Inflammatory macrophage (primary cell): ENCODE measurements around the gene TMPRSS13.
"Not testable (repeated sequence)": the region's sequence is repeated elsewhere in the genome, so short reads cannot be mapped to it uniquely, and the experiment has no call there.

Source experiments
- DNase-seq, 2 donors: peaks; one replicate each; pipeline ENCODE4 v3.0.0-alpha.2; 2020 to 2022

Gene TMPRSS13

DNA sequence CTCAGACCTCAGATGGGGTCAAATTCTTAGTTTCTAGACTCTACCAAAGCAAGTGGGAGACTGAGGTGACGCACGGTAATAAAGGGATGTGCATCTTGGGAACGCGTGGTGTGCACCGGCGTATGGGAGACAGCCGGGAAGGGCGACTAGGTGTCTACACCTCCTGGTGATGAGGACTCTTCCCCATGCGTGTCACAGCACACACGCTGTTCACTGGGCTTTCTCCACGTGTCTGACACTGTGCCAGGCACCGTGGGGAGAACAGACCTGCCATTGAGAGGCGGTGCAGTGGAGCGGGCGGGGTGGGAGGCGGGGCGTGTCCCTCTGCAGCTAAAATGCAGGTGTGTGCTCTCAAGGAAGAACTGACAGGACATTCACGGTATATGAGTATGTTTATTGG is 58.0 kb downstream of the TMPRSS13 start:
- DNase-seq, result no peak

DNA sequence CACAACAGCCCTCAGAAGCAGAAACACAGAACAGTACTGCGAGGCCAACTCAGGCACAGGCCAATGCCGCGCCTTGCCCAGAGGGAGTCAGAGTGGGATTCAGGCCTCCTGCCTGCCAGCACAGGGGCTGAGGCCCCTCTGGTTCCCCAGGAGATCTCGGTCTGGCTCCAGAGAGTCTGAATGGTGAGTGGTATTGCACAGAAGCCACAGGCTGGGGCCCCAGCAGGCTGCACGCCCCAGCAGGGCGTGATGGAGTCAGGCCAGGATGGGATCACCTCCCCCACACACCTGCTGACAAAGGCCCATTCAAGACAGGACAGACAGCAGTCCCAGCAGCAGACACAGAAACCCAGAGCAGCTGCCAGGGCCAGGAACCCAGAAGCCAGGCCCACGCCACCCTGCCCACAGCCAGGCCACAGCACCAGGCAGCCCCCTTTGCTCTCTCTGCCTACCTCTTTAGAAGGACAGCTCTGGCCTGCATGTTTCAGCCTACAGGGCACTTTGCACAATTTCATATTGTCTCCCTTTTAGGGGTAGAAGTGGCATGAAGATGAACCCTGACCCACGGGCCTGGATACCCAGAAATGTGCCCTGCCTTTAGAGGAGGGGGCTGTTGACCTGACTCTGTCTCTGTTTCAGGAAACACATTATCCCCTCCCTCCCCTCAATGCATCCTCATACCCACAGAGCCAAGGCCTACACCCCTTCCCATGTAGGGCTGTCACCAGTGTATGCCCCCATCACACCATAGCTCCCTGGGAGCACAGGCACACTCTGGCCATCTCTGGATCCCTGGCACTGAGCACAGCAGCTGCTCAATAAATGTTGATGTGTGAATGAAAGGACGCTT is 58.9 kb downstream of the TMPRSS13 start:
- no peak for DNase-seq

GRCh38 chr11:117869604-117870003 is 59.6 kb downstream of the TMPRSS13 start:
- no peak for DNase-seq

DNA sequence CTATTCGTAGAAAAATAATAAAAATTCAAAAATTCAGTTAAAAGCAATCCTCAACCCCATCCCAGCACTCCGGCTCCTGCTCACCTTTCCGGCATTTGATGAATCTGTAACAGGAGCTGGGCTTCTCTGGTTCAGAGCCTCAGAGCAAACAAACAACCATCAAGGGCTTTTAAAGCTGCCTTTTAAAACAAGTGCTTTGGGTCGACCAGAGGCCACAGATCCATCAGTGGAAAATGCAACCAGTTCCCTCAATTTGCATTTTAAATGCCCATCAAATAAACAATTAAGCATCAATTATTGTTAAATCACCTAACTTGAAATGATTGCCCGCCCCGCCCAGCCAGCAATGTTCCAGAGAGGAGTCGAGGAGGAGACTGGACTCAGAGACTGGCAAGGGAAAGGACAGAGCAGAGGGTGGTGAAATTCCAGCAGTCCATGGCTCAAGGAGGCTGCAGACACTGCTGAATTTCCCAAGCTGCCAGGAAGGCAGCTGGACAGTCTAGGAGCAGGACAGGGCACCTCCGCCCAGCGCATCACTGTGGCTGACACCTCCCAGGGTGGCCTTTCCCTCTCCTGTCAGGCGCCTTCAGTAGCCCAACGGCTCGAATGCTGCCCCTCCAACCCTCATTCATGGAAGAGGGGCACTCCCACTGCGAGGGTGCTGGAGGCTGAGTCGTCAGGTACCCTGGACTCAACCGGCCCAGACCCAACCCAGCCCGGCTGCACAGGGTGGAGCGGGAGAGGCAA is 60.2 kb downstream of the TMPRSS13 start:
- DNase-seq, result no peak

DNA sequence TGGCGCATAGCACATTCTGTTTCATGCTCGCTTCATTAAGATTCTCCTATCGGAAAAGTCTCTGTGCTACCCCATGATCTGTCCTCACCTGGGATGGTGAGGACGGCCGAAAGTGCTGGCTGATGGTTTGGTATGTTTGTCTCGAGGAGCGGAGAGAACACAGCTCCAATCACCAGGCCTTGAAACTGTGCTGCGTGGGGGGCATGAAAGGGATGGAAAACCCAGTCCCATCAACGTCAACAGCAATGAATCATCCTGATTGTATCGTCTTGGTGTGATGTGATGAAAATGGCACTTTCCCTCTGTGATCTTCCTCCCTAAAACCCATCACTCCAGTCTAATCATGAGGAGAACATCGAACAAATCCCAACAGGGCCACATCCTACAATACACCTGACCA is 61.1 kb downstream of the TMPRSS13 start:
- no peak for DNase-seq

GRCh38 chr11:117866526-117866925 is 62.7 kb downstream of the TMPRSS13 start:
- no peak for DNase-seq

GRCh38 chr11:117865546-117865945 is 63.7 kb downstream of the TMPRSS13 start:
- not testable (repeated sequence) for DNase-seq

GRCh38 chr11:117863383-117863782 is 65.8 kb downstream of the TMPRSS13 start:
- DNase-seq, result no peak

- DNase-seq, result no peak
These were observed 66.4 kb downstream of the TMPRSS13 start for GRCh38 chr11:117862753-117863152.

DNA sequence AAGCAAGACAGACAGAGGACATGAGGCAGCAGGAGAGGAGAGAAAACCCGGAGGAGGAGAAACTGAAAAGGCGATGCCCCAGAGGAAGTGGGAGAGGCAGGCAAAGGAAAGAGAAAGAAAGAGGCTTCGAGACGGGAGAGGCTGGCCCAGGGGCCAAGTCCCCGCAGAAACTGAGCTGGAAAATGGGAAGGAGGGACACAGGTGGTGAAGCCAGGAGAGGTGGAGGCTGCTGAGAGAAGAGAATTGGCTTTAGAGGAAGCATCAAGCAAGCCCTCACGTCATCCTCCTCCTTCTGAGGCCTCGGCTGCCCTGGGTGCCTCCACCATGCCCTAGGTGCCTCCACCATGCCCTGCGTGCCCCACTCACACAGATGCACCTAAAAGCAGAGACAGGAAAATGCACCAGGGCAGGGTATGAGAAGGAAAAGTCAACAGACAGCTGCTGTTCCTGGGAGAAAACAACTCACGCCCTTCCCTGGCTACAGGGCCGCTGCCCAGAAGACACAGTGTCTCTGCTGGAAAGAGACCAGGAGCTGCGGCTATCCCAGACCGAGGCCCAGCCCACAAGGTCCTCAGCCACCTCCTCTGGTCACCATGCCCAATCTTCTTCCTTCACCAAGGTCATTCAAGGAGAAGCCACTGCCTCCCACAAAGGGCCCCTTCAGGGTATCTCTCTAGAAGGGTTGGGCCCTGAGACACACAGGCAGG is 67.0 kb downstream of the TMPRSS13 start:
- no peak for DNase-seq

- no peak for DNase-seq
These were observed 67.8 kb downstream of the TMPRSS13 start for GRCh38 chr11:117861151-117862018.

DNA sequence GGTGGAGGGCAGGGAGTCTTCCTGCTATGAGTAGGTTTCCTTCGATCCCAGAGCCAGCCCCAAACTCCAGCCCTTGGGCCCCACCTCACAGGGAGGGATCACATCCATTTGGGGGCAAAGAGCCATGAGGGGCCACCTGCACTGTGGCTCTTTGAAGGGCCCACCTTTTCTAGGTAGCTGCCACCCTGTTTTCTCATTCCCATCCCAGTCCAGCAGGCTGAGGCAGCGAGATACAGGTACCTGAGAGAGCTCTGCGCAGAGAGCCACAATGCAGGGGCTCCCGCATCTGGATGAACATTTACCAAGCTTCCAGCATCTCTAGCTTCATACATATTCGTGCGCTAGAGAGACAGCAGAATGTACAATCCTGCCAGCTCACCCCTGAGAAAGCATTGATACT is 69.1 kb downstream of the TMPRSS13 start:
- DNase-seq, result no peak

- DNase-seq, result no peak
These were observed 69.6 kb downstream of the TMPRSS13 start for GRCh38 chr11:117859488-117860112.

- DNase-seq, result no peak
These were observed 70.1 kb downstream of the TMPRSS13 start for GRCh38 chr11:117859061-117859460.

- no peak for DNase-seq
These were observed 71.3 kb downstream of the TMPRSS13 start for GRCh38 chr11:117857734-117858414.

DNA sequence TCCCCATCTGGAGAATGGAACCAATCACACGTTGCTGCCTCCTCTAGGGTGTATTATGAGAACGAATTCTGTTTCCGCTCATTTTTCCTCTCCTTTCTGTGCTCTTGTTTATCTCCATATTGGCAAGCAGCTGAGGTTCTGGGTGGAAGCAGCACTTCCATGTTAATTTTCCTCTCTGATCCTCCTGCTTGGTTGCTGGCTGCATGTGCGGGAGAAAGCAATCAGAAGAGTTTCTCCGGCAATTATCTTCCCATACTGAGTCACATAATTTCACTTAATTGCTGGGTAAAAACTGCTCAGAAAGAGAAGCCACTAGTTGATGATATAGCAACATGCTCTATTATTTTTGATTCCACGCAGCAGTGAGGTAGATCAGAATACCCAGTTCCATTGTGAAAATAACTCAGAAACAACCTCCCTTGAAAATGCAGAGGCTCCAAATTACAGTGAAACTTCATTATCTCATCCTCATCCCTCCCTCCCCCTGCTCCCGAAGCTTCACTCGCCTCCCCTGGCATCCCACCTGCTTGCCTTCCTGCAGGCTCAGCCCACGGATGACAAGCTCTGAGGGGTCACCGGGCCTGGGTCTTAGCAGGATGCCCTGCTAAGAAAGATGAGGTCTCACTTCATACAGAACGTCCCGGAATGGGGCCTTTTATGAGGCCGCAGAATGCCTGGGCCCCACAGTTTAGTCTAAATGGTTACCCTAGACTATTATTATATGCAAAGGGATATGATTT is 73.1 kb downstream of the TMPRSS13 start:
- no peak for DNase-seq

DNA sequence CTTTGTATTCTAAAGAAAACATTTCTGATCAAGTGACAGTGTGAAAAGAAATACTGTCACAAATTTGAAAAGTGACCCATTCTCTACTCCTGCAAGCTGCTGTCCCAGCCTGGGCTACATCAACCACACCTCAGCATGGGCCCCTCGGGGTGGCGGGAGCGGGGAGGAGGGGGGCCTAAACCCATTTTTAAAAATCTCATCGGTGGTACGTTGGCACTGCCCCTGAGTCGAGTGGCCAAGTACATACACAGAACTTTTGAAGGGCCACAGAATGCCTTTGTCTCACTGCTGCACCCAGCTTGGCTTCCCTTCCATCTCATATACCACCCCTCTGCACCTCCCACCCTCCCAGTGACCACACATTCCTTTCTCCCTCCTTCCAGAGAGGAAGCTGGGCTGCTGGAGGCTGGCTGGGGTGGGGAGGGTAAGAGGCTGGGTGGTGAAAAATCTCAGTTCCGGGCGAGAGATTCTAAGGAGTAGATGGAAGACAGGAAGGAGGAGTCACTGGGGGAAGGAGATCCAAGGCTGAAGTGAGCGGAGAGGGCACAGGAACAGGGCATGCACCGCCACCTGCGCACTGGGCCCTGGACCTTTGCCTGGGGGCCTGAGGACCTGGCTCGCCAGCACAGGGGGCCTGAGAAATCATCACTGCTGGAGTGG is 73.9 kb downstream of the TMPRSS13 start:
- DNase-seq, result no peak

DNA sequence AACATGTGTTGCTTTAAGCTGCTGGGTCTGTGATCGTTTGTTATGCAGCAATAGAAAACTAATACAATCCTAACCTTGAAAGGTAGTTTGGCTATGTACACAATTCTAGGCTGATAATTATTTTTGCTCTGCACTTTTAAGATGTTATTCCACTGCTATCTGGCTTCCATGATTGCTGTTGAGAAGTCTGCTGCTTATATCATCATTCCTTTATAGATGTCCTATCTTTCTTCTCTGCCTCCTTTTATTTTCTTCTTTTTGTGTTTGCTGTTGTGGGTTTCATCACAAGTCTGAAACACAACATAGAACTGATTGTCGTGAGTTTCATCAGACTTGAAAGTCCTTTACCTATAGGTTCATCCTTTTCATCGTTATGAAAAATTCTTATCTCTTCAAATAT is 76.9 kb downstream of the TMPRSS13 start:
- DNase-seq, result no peak

DNA sequence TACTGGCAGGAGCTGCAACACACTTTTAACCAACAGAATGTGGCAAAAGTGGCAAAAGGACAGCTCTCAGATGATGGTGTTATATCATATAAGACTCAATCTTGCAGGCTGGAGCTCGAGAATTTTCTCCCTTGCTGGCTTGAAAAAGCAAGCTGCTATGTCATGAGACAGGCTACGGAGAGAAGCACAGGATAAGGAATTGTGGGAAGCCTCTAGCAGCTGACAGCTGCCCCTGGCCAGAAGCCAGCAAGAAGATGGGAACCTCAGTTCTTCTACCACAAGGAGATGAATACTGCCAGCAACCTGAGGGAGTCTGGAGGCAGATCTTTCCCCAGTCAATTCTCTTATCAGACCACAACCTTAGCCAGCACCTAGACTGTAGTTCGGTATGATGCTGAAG is 77.3 kb downstream of the TMPRSS13 start:
- DNase-seq, result peak in 1 of 2 donors; percentile 24

- no peak for DNase-seq
These were observed 78.1 kb downstream of the TMPRSS13 start for GRCh38 chr11:117851106-117851505.
